Measurements from ENCODE around the gene RGS3. TPM values are rescaled to one million over a fixed set of nuclear protein-coding genes. Genes with fewer than 3 reads are reported as not detected.
A peak's percentile ranks its signal among the peaks of the same experiment; 100 is the strongest.

The RGS3 gene
- polyA plus RNA-seq, 6 donors from 2014 or later, result 3.8 to 13.8 (median 5.8) TPM

DNA sequence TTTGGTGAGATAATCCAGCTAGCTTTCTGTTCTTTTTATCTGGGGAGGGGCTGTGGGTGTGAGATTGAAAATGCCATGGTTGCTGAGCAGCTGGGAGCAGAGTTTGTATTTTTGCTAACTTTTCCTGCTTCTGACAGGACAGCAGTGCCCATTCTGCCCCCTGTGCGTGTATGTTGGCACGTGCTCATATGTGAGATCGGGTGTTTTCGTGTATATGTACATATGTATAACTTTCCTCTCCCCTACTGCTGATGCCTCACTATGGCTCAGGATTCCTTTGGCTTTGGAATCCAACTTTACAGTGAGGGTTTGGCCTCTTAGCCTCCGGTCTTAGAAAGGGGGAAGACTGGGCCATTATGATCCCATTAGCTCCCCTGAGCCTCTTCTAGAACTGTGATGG is 38.3 kb downstream of the RGS3 start:
- Mint-ChIP-seq H3K4me1 (peaks cover 0 to 7% (median 7%) of the 10 kb centered on the region in 3 donors), H3K27me3 (peaks cover 0 to 4% (median 0%) of the 10 kb centered on the region in 3 donors), H3K36me3 (no peaks in the 10 kb centered on the region), H3K4me3 (no peak overlapping the region), H3K9me3 (no peaks in the 10 kb centered on the region), H3K27ac (peak overlapping the region in 1 of 6 donors; percentile 73)
- ATAC-seq (ENCODE audit: low read depth in 2 of 2) (no peak), DNase-seq (no peak)

DNA sequence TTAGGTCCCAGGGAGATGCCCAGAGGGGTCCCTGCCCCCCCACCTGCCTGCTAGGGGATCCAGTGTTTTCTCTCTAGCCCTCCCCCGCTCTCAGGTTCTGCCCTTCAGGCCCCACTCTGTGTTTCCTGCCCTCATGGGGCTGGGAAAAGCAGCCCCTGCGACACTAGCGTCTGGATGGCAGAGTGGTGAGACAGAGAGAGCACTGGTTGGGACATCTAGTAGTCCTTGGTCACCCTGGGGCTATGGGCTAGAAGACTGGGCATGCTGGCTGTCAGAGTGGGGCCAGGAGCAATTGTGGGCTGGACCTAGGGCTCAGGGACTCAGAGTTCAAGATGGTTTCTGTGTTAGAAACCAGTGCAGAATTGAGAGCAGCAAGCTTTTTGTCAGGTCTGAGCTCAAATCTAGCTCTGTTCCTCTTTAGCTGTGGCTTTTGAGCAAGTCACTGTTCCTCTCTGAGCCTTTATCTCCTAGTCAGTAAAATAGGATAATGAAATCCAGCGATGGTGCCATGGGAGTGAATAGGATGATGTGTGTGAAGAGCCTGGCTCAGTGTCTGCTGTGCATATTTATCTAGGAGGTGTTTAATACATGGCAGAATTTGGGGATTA is 39.0 kb downstream of the RGS3 start:
- H3K27ac Mint-ChIP-seq, result peak overlapping the region in 4 of 6 donors; percentile 1 to 49 (median 20)
- H3K9me3 Mint-ChIP-seq, result no peaks in the 10 kb centered on the region
- H3K36me3 Mint-ChIP-seq, result no peaks in the 10 kb centered on the region
- peaks cover 0 to 7% (median 7%) of the 10 kb centered on the region in 3 donors for H3K4me1 Mint-ChIP-seq
- no peak overlapping the region for H3K4me3 Mint-ChIP-seq
- DNase-seq, result no peak
- ATAC-seq (ENCODE audit: low read depth in 2 of 2), result no peak
- H3K27me3 Mint-ChIP-seq, result peaks cover 0 to 4% (median 0%) of the 10 kb centered on the region in 3 donors

DNA sequence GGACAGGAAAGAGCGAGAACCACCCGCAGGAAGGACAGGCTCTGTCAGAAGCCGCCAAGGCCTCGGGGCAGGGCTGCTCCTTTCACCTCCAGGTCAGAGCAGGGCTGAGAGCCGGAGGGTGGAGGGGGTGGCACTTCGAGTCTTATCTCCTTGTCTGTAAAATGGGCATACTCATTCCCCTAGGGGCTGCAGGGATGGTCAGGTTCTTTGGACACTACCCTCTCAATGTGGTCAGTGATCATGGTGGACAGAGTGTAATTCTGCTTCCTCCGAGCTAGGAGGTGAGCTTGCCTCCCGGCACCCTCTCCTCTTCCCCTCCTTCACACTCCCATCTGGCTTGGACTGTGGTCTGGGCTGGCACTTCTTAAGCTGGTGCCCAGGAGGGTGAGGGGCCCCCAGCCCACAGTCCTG is 39.6 kb downstream of the RGS3 start:
- Mint-ChIP-seq H3K27ac (peak overlapping the region in 3 of 6 donors; percentile 1 to 49 (median 22)), H3K27me3 (peaks cover 0 to 4% (median 0%) of the 10 kb centered on the region in 3 donors), H3K9me3 (no peaks in the 10 kb centered on the region), H3K4me3 (no peak overlapping the region), H3K36me3 (no peaks in the 10 kb centered on the region), H3K4me1 (peaks cover 0 to 7% (median 7%) of the 10 kb centered on the region in 3 donors)
- DNase-seq (no peak), ATAC-seq (ENCODE audit: low read depth in 2 of 2) (no peak)

DNA sequence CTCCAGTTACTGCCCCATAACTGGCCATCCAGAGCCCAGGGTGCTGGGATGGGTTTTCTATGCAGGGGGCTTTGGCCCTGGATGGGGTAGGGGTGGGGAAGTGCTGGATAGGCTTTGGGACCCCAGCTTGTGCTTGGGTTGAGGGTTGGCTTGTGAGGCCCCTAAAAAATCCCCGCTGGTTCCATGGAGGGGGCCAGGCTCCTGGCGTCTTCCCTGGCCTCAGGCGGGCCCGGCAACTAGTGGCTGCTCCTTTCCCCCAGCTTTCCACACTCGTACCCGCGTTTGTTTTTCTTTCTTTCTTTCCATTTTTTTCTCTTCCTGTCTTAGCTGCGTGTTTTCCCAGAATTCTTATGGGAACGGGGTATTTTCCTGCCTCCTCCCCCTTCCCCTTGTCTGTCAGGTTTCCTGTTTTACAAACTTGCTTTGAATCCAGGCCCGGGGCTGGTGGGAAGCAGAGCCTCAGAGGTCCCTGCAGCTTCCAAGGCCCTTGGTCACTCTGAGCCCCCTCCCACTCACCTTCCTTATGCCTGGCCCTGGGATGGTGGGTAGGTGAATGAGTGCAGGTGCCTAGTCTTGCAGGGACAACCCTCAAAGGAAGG is 40.2 kb downstream of the RGS3 start:
- H3K27ac Mint-ChIP-seq, result no peak overlapping the region

DNA sequence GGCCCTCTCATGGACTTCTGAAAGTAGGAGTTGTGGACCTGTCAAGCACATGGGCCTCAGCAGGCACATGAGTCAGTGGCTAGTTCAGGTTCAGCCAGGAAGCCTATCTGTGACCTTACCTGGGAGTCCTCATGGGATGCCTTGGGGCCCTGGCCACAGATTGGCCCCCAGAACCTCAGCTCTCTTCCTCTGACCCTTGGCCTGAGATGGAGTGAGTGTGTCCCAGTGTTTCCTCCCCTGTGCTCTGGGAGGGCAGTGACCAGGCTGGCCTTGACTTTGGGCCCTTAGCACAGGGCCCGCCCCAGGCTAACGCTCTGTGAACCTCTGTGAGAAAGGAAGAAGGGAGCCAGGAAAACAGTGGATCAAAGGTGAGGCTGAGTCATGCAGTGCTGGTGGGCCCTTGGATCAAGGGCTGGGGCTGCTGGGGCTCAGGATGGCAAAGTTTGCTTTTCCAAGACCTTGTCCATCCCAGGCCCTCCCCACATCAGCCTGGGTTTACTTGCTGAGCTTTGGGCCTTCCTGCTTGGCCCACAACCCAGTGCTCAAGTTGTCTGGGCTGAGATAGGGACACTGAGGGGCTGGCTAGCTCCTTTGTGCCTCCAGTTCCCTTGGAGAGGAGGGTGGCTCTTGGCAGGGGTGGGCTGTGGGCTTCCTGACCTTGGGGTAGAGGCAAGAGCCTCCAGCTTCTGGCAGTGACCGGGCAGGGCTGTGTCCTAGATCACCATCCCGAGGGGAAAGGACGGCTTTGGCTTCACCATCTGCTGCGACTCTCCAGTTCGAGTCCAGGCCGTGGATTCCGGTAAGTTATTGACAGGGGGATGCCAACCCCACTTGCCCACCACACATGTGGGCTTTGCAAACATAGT is 41.4 kb downstream of the RGS3 start:
- H3K27ac Mint-ChIP-seq, result peak overlapping the region in 1 of 6 donors; percentile 47

More for the DNA sequence above, 40.2 kb downstream of the RGS3 start:
- Mint-ChIP-seq H3K36me3 (no peaks in the 10 kb centered on the region), H3K9me3 (no peaks in the 10 kb centered on the region), H3K27me3 (peaks cover 0 to 5% (median 4%) of the 10 kb centered on the region in 3 donors), H3K4me1 (peaks cover 0 to 7% (median 7%) of the 10 kb centered on the region in 3 donors), H3K4me3 (no peak overlapping the region)
- no peak for DNase-seq
- ATAC-seq (ENCODE audit: low read depth in 2 of 2), result no peak

DNA sequence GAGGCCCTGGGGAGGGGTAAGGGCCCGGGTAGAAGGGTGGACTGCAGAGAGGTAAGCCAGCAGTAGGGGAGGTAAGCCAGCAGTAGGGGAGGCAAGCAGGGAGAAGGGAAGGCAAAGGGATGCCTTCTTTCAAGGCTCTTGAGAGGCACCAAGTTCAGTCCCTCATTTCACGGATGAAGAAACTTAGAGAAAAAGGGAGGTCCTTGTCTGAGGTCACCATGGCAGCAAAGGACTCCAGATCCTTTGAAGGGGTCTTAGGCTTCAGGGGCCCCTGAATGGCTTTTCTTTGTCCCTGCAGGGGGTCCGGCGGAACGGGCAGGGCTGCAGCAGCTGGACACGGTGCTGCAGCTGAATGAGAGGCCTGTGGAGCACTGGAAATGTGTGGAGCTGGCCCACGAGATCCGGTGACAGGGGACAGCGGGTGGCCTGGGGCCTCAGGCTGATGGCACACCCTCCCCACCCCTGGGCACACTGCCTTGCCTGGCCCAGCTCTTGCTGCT is 42.6 kb downstream of the RGS3 start:
- Mint-ChIP-seq H3K4me3 (no peak overlapping the region), H3K36me3 (no peaks in the 10 kb centered on the region), H3K4me1 (peaks cover 0 to 7% (median 7%) of the 10 kb centered on the region in 3 donors), H3K27me3 (peaks cover 0 to 5% (median 4%) of the 10 kb centered on the region in 3 donors), H3K9me3 (no peaks in the 10 kb centered on the region), H3K27ac (no peak overlapping the region)
- ATAC-seq (ENCODE audit: low read depth in 2 of 2), result no peak
- no peak for DNase-seq

More for the DNA sequence above, 41.4 kb downstream of the RGS3 start:
- no peaks in the 10 kb centered on the region for H3K36me3 Mint-ChIP-seq
- no peak overlapping the region for H3K4me3 Mint-ChIP-seq
- peaks cover 0 to 7% (median 7%) of the 10 kb centered on the region in 3 donors for H3K4me1 Mint-ChIP-seq
- no peaks in the 10 kb centered on the region for H3K9me3 Mint-ChIP-seq
- DNase-seq, result no peak
- H3K27me3 Mint-ChIP-seq, result peaks cover 0 to 5% (median 4%) of the 10 kb centered on the region in 3 donors
- ATAC-seq (ENCODE audit: low read depth in 2 of 2), result no peak

DNA sequence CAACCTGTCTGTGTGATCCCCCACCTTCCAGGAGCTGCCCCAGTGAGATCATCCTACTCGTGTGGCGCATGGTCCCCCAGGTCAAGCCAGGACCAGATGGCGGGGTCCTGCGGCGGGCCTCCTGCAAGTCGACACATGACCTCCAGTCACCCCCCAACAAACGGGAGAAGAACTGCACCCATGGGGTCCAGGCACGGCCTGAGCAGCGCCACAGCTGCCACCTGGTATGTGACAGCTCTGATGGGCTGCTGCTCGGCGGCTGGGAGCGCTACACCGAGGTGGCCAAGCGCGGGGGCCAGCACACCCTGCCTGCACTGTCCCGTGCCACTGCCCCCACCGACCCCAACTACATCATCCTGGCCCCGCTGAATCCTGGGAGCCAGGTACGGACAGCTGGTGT is 43.7 kb downstream of the RGS3 start:
- Mint-ChIP-seq H3K27me3 (peaks cover 0 to 5% (median 4%) of the 10 kb centered on the region in 3 donors), H3K9me3 (no peaks in the 10 kb centered on the region), H3K4me1 (peaks cover 6 to 14% (median 7%) of the 10 kb centered on the region in 3 donors), H3K36me3 (no peaks in the 10 kb centered on the region), H3K4me3 (no peak overlapping the region), H3K27ac (no peak overlapping the region)
- ATAC-seq (ENCODE audit: low read depth in 2 of 2) (no peak), DNase-seq (no peak)

DNA sequence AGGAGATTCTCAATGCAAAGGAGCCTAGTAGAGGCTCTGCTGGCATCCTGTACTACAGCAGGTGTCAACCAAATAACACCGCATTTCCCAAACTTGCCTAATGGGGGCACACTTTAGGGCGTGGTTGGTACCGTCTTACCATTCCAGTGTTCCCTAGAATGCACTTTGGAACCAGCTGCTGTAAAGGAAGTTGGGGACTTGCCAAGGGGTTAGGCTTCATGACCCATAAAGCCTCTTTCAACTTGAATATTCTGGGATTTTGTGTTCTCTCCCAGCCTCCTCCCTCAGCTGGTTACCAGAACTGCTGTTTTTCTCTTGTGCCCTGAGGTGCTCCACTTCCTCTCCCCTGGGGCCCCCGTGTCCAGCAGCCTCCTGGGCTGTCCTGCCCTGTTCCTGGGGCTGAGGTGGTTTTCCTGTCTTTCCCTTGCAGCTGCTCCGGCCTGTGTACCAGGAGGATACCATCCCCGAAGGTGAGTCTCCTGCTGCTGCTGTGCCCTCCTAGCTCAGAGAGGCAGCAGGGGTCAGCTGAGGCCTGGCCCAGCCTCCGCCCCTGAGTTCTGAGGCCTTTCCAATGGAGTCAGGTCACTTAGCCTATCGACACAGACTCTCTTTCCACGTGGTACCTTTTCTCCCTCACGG is 44.7 kb downstream of the RGS3 start:
- H3K27me3 Mint-ChIP-seq, result peaks cover 0 to 5% (median 0%) of the 10 kb centered on the region in 3 donors
- H3K4me3 Mint-ChIP-seq, result no peak overlapping the region
- H3K36me3 Mint-ChIP-seq, result no peaks in the 10 kb centered on the region
- H3K4me1 Mint-ChIP-seq, result peaks cover 2 to 12% (median 11%) of the 10 kb centered on the region in 3 donors
- no peaks in the 10 kb centered on the region for H3K9me3 Mint-ChIP-seq
- no peak for DNase-seq
- no peak for ATAC-seq (ENCODE audit: low read depth in 2 of 2)
- no peak overlapping the region for H3K27ac Mint-ChIP-seq

DNA sequence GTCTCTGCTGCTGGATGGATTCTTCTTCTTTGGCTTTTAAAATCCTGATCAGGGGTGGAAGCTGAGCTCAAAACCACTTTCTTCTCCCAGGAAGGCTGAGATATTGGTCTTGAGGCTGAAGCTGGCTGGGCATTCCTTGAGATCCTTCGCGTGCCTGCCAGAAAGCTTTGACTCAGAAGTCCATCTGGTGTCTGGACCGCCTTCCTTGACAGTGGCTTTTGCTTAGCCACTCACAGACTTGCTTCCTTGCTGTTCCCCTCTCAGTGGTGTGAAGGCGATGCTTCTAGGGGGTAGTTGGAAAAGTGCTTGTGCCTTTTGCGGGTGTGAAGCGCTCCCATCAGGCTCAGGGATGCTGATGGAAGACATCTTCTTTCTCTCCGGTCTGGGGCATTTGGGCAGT is 45.9 kb downstream of the RGS3 start:
- Mint-ChIP-seq H3K36me3 (no peaks in the 10 kb centered on the region), H3K27me3 (peaks cover 0 to 5% (median 0%) of the 10 kb centered on the region in 3 donors), H3K4me1 (peaks cover 3 to 15% (median 11%) of the 10 kb centered on the region in 3 donors), H3K27ac (peak overlapping the region in 1 of 6 donors; percentile 57), H3K9me3 (no peaks in the 10 kb centered on the region), H3K4me3 (no peak overlapping the region)
- ATAC-seq (ENCODE audit: low read depth in 2 of 2) (no peak), DNase-seq (no peak)

DNA sequence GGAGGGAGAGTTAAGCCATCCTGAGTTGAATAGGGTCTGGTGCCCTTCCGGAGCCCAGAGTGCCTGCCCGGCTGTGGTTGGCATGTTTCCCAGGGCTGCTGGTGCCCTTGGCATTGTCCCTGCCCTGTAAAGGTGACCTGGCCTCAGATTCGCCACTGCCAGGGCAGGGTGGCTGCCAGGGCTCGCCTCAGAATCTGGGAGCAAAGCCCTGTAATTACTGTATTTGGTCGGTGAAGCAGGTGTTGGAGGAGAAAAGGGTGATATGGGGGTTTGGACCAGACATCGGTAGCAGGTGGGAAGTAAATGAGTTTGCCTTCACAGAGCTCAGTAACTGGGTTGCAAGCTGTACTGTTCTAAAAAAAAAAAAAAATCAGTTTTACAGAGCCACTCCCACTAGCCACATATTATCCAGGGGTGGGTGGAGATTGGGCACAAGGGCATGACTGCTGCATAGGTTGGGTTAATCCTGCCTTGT is 47.6 kb downstream of the RGS3 start:
- peaks cover 0 to 5% (median 0%) of the 10 kb centered on the region in 3 donors for H3K27me3 Mint-ChIP-seq
- H3K9me3 Mint-ChIP-seq, result no peaks in the 10 kb centered on the region
- DNase-seq (no peak), ATAC-seq (ENCODE audit: low read depth in 2 of 2) (no peak)
- H3K36me3 Mint-ChIP-seq, result no peaks in the 10 kb centered on the region
- peak overlapping the region in 1 of 6 donors; percentile 17 for H3K27ac Mint-ChIP-seq
- peaks cover 3 to 15% (median 11%) of the 10 kb centered on the region in 3 donors for H3K4me1 Mint-ChIP-seq
- H3K4me3 Mint-ChIP-seq, result no peak overlapping the region

DNA sequence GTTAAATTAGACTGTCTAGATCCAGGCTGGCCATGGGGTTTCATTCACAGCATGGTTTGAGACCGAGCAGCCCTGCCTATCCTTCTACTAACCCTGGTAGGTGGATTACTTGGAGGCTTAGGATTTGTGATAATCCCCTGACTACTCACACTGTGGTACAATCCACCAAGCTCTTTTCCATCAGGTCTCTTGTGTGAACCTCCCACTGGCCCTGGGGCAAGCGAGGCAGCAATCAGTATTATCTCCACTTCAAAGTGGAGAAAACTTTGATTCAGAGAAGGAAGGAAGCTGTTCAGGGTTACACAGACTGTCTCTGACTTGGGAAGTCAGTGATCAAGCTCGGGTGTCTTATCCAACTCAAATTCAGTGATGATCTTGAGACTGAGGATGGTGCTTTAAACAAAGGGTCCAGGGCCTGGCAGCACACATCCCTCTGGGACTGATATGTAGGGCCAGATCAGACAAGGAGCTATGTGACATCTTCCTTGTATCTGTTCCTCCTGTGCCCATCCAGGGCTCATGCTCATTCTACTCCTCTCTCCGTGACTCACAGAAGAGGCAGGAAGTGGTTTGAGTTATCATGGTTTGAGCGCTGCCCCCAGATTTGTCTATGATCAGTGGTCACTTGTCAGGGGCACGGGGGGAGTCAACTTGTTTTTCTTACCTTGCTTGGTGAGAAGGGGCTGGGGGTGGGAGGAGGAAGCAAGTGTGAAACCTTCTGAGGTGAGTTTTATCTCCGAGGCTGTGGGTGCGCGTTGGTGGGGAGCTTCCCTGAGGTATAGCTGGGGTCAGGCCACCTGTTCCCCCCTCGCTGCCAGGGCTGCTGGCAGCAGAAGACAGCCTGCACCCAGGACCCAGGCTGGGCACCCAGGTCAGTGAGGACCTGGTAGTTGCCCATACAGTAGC is 48.6 kb downstream of the RGS3 start:
- Mint-ChIP-seq H3K27ac (peak overlapping the region in 4 of 6 donors; percentile 39 to 85 (median 47)), H3K27me3 (peaks cover 0 to 5% (median 0%) of the 10 kb centered on the region in 3 donors), H3K9me3 (no peaks in the 10 kb centered on the region), H3K36me3 (no peaks in the 10 kb centered on the region), H3K4me1 (peaks cover 8 to 25% (median 19%) of the 10 kb centered on the region in 3 donors), H3K4me3 (peak overlapping the region in 1 of 8 donors; percentile 13)
- no peak for ATAC-seq (ENCODE audit: low read depth in 2 of 2)
- DNase-seq, result no peak

DNA sequence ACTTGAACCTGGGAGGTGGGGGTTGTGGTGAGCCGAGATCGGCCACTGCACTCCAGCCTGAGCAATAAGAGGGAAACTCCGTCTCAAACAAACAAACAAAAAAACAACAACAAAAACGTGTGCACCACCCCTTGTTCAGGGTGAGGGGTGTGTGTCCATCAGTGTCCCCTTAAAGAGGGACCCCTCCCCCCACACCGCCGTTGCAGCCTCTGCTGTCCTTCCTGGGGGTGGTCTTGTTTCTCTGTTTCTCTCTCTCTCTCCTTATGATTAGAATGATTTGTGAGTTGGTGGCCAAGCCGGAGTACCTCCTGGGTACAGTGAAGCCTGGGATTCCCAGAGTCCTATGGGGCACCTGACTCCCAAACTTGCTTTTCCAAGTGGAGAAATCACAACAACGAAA is 49.6 kb downstream of the RGS3 start:
- ATAC-seq (ENCODE audit: low read depth in 2 of 2), result no peak
- Mint-ChIP-seq H3K9me3 (no peaks in the 10 kb centered on the region), H3K4me3 (peak overlapping the region in 2 of 8 donors; percentile 59 to 61), H3K27ac (peak overlapping the region in 1 of 6 donors; percentile 53), H3K27me3 (peaks cover 0 to 5% (median 0%) of the 10 kb centered on the region in 3 donors), H3K4me1 (peaks cover 14 to 35% (median 26%) of the 10 kb centered on the region in 3 donors), H3K36me3 (no peaks in the 10 kb centered on the region)
- no peak for DNase-seq
